HG03460 (cell line): ENCODE results near the gene ARID4B.
"Not testable (repeated sequence)": the region's sequence is repeated elsewhere in the genome, so short reads cannot be mapped to it uniquely, and the experiment has no call there.

Experiments
- ATAC-seq: cut with Tn5 transposase; IDR thresholded peaks from one replicate; pipeline ENCODE4 v1.9.1; 2021; ENCODE audit not compliant: unreplicated experiment

The ARID4B gene

DNA sequence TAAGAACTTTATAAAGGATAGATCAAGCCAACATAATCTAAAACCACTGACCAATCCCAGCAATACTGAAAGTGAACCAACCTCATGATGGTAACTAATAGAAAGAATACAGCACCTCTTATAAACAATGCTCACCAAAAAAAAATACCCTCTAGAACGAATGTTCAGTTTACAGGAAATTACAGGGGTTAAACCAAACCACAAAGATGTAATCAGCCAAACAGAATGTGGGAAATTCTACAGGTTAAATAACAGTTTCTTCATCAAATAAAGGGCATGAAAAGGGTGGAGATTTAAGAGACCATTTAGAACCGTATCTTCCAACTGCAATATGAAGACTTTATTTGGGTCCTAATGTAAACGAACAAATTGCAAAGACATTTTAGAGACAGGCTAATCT is 30.4 kb downstream of the ARID4B start:
- ATAC-seq, result no peak

DNA sequence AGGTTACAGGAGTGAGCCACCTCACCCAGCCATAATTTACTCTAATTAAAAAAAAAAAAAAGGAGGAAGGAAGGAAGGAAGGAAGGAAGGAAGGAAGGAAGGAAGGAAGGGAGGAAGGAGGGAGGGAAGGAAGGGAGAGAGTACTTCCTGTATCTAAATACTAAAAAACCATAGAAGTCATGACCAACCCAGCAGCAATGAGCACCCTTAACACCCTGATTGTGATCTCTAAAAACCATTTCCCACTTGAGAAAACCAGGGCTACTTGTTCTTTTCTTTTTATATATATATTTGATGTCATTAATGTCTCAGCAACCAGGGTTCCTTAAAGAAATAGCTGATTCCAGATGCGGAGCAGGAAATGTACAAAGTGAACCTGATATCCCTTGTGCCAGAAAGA is 31.2 kb downstream of the ARID4B start:
- ATAC-seq, result no peak

DNA sequence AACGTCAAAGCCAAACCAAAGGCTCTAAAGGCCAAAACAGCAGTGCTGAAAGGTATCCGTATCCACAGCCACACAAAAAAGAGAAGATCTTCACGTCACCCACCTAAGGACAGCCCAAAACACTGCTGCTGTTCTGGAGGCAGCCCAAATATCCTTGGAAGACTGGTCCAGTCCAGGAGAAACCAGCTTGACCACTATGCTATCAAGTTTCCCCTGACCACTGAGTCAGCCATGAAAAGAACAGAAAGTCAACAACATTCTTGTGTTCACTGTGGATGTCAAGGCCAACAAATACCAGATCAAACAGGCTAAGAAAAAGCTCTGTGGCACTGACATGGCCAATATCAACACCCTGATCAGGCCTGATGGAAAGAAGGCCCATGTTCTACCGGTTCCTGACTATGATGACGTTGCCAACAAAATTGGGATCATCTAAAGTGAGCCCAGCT is 32.1 kb downstream of the ARID4B start:
- ATAC-seq, result no peak

DNA sequence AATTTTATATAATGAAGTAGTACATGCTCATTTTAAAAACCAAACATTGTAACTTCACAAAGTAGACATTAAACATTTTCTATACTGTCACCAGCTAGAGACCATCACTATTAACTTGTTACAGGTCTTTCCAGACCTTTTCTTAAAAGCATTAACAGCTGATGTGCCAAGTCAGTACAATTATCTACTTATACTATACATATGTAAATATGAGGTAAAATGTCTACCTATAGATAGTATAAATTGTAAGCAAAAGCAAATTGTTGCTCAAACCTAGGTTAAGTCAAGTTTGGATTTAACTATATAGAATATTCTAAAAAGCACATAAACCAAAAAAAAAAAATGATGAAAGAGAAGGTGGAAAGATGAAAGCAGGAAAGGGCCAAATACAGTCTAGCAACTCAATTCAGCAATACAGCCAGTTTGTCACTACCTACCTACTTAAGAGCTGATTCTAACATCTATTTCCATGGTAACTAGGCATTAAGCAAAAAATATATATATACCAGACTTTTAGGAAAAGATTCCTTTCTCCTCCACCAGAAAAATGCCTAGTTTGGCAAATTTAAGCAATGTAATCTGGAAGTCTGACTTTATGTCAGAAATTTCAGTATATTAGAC is 34.5 kb downstream of the ARID4B start:
- ATAC-seq, result no peak

DNA sequence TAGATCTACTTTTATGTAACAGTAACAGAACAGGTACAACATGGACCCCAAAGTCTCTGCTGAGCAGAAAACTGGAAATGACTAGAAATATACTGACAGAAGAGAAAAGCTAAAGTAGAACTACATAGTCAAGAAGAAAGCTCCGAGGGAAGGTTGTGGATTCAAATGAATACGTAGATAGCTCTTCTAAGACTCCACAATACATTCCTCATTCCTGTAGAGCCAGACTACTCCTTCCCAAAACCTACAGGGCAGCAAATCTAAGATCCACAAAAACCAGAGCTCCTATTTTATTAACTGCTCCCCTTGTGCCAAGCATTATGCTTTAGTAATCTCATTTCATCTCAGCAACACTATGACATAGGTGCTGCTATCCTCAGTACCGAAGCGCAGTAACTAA is 35.2 kb downstream of the ARID4B start:
- ATAC-seq, result no peak

DNA sequence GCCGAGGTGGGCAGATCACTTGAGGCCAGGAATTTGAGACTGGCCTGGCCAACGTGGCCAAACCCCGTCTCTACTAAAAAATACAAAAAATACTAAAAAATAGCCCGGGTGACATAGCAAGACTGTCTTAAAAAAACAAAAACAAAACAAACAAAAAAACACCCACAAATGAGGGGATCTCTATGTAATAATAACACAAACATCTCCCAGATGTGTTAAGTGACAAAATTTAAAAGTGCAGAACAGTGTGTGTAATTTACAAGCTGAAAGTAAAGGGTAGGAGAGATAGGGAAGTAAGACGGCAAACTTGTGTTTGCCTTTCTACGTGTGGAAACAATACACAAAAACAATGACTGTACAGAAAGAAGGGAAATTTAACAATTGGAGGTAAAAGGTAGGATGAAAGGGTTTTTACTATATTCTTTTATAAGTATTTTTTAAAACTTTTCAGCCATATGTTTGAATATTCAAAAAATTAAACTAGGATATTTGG is 36.3 kb downstream of the ARID4B start:
- ATAC-seq, result no peak

DNA sequence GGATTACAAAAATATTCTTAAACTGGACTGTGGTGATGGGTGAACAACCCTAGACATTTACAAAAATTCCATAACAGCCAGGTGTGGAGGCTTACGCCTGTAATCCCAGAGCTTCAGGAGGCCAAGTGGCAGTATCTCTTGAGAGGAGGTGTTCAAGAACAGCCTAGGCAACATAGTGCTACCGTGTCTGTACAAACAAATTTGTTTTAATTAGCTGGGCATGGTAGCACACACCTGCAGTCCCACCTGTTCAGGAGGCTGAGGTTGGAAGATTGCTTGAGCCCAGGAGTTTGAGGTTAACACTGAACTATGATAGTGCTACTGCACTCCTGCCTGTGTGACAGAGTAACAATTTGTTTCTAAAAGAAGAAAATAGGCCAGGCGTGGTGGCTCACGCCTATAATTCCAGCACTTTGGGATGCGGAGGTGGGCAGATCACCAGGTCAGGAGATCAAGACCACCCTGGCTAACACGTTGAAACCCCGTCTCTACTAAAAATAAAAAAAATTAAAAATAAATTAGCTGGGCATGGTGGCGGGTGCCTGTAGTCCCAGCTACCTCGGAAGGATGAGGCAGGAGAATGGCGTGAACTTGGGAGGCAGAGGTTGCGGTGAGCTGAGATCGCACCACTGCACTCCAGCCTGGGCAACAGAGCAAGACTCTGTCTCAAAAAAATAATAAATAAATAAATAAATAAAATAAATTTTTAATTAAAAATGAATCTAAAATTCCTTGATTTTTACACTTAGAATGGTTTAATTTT is 37.1 kb downstream of the ARID4B start:
- ATAC-seq, result no peak

DNA sequence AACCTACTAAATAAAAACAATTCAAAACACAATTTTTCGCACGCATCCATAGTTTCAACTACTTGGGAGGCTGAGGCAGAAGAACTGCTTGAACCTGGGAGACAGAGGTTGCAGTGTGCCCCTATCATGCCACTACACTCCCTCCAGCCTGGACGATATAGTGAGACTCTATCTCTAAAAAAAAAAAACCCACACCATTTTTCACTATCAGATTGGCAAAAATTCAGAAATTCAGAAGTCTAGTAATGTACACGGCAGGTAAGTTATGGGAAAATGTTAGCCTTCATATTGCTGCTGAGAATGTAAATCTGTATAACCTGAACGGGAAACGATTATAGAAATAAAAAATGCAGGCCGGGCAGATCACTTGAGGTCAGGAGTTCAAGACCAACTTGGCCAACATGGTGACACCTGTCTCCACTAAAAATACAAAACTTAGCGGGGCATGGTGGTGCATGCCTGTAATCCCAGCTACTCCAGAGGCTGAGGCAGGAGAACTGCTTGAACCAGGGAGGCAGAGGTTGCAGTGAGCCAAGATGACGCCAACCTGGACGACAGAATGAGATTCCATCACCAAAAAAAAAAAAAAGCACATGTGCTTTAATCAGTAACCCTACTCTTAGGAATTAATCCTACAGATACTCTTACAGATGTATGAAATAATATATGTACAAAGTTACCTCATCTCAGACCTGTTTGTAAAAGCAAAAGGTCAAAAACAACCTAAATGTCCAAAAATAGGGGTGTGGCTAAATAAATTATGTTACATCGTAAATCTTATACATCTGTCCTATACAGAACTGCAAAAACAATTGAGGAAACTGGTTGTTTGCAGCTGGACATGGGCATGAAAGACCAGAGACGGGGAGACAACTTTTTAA is 37.9 kb downstream of the ARID4B start:
- no peak for ATAC-seq

DNA sequence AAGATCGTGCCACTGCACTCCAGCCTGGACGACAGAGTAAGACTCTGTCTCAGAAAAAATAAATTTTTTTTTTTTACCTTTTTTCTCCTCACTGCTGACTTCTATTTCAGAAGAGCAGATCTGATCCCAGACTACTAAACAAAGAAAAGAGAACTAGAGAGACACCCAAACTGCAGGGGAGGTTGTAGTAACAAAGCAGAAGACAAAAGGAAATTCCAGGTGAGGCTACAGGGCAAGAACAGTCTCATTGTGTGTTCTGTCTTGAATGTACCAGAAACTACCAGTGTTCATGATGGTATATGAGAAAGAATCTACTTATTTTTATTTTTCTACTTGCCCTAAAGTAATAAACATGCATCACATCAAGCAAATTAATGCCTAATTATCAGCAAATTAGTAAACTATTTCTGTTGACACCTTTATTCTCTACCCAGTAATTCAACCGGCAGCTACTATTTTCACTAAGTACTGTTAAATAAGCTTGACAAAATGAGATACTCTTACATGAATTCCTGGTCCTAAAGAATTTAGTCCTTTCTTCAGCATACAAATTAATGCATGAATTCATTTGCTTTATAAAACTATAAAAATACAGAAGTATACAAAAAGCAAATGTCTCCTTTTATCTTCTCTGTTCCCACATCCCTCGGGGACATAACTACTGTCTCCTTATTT is 40.6 kb downstream of the ARID4B start:
- no peak for ATAC-seq

DNA sequence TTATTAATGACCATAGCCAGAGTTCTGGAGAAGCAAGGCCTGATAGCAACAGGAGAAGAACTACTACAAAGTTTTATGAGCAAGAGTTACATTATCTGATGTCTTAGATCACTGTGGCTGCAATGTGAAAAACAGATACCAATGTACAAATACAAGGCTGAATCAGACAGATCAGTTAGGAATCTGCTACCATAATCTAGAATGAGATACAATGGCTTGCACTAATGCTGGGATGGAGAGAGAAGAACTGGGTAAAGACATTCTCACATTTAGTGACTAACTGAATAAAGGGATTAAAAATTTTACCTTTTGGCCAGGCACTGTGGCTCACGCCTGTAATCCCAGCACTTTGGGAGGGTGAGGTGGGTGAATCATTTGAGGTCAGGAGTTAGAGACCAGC is 41.3 kb downstream of the ARID4B start:
- ATAC-seq, result no peak

DNA sequence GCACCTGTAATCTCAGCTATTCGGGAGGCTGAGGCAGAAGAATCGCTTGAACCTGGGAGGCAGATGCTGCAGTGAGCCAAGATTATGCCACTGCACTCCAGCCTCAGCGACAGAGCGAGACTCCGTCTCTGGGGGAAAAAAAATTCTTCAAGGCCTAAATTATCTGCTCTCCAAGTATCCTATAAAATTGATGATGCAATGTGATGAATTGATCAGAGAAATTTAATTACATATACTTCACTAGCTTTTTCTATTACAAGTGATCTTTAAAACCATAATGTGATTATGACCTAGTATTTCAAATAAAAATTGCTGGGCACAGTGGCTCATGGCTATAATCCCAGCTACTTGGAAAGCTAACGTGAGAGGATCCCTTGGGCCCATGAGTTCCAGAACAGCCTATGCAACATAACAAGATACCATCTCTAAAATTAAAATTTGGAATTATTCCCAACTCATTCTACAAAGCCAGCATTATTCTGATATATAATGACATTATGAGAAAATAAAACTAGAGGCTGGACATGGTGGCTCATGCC is 43.7 kb downstream of the ARID4B start:
- no peak for ATAC-seq

DNA sequence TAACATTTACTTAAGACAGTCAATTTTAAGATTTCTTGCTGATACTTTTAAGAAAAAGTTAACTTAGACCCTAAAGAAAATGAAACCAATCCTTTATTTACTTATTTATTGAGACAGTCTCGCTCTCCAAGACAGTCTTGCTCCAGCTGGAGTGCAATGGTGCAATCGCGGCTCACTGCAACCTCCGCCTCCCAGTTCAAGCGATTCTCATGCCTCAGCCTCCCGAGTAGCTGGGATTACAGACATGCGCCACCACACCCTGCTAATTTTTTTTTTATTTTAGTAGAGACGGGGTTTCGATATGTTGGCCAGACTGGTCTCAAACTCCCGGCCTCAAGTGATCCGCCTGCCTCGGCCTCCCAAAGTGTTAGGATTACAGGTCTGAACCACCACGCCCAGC is 44.3 kb downstream of the ARID4B start:
- not testable (repeated sequence) for ATAC-seq

DNA sequence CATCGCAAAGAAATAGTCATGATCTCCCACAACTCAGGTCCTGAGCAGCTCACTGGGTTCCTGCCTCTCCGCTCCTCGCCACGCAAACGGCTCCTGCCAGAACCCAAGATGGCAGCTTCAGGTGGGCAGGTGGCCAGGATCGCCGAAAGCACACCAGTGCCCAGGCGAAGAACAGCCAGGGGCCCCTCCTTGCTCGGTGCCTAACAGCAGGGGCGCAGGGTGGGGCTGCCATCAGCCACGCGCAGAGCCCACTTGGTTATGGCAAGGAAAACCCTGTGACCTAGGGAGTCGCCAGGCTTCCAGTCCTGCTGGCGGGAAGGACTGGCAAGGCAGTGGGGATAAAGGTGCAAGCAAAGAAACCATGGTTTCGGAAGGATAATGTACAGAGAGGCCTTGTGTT is 47.5 kb downstream of the ARID4B start:
- ATAC-seq, result no peak

DNA sequence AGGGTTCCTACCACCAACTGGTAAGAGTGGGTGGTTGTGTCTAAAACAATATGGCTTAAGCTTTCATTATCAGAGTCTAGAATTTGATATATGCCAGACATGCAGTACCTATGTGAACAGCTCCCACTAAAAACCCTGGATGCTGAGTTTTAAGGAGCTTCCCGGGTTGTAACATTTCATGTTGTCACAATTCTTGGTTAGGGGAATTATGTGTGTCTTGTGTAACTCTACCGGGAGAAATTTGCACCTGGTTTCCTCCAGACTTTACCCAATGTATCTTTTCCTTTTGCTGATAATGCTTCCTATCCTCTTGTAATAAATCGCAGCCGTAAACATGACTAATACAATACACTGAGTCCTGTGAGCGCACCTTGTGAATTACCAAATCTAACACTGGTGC is 48.3 kb downstream of the ARID4B start:
- no peak for ATAC-seq

DNA sequence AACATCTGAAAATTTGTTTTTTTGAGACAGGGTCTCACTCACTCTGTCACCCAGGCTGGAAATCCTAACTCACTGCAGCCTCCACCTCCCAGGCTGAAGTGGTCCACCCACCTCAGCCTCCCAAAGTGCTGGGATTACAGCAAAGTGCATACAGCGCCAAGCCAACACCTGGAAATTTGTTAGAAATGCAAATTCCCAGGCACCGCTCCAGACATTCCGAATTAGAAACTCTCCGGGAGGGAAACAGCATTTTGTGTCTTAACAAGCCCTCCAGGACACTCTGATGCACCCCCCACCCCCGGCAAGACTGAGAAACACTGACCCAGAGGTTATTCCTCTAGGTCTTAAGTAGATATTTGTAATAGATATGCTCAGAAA is 49.1 kb downstream of the ARID4B start:
- ATAC-seq, result no peak

DNA sequence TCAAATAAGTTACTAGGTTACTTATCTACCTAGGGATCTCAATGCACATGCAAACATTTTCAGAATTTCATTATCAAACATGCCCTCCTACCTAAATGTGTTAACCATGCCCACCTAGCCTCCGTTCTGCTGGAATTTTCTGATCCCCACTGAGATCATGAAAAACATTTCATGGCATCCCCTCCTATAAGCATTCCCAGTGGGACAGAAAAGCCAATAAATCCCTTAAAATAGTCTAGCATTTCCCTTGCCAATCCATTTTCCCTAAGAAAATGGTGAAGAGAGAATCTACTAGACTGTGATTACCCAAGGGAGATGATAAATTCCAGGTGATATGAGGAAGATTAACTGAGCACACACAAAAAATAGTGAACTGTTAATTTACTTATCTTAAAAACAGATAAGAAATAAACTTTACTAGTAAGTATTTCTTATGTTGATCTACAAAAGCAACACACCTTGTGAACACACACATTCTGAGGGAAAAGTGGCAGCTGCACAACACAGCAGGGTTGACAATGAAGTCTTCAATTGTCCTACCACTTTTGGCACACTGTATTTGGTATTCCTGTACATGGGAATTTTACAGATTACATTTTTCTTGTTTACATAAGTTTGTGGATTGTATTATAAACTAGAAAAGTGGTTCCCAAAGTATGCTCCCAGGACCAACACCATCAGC is 49.6 kb downstream of the ARID4B start:
- ATAC-seq, result no peak

DNA sequence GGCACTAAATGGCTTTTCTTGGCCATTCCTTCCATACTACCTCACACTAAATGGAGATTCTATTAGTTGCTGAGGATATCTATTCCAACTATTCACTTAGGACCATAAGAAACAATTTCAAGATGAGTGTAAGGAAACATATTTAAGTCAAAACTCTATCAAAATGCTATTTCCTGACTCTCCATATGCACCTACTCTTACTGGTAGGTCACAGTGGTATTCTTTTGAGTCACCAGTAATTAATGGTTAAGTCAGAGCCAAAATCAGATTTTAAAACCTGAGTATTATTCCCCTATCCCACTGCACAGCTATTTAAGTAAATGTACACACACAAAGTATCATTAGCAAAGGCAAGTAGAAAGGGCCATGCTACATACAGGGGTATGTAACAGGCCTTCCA is 50.3 kb downstream of the ARID4B start:
- no peak for ATAC-seq

DNA sequence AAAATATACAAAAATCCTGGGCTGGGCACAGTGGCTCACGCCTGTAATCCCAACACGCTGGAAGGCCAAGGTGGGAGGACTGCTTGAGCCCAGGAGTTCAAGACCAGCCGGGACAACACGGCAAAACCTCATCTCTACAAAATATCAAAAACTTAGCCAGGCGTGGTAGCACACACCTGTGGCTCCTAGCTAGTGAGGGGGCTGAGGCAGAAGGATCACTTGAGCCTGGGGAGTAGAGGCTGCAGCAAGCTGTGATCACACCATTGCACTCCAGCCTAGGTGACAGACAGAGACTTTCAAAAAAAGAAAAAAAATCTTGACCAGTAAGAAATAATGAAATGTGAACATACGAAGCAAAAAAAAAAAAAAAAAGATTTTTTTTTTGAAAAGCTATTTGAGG is 52.1 kb downstream of the ARID4B start:
- ATAC-seq, result no peak

DNA sequence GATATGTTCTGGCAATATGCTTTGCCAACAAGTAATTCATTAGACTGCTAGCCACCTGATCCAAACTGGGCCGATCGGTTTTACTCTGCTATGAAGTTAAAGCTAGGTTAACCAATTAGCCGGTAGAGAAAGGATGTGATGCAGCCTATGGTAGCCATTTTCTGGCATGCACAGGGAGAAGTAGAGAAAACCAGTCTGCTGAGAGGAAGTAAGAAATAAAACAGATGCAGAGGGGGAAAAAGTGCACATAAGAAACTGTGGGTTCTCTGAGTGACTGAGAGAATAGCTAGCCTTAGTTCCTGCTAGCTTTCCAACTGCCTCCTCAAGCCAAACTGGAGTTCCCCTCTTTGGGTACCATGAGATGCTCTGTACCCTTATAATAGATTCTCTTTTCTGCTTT is 52.8 kb downstream of the ARID4B start:
- peak; percentile 72 for ATAC-seq

DNA sequence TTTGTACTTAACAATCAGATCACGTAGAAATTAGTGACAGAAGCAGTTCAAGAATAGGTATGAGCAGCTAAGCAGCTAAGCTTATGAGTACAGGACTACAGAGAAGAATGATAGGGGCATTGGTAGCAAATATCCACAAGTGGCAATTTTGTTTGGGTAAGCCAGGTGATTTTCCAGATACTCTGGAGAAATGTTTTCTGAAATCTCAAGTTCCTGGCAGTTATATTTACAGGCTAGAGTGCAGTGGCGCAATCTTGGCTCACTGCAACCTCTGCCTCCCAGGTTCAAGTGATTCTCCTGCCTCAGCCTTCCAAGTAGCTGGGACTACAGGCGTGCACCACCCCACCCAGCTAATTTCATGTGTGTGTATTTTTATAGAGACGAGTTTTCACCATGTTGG is 55.1 kb downstream of the ARID4B start:
- no peak for ATAC-seq
